Ovary (tissue), 9 donors: ENCODE results near the gene F7. TPM values are rescaled to one million over a fixed set of nuclear protein-coding genes. Genes with fewer than 3 reads are reported as not detected.

ENCODE experiments used
- DNase-seq, 5 donors: peaks; one replicate each; pipeline ENCODE4 v3.0.0-alpha.2; 2019 to 2020
- H3K27ac ChIP-seq, 2 donors: fragments of 200-600 bp; one replicate each; pipeline versions ENCODE4 v1.5.1 to v1.8.0; 2019 to 2022
- H3K27me3 ChIP-seq: fragments of 200-600 bp; one replicate; pipeline ENCODE4 v1.8.0; 2022
- H3K36me3 ChIP-seq: fragments of 200-600 bp; sonication (generic); one replicate; pipeline ENCODE4 v1.5.1; 2019
- H3K4me1 ChIP-seq: one replicate; pipeline ENCODE4 v1.8.1; 2013; ENCODE audit warnings: mild to moderate bottlenecking, moderate library complexity; ENCODE audit not compliant: insufficient read depth
- H3K4me3 ChIP-seq: fragments of 200-600 bp; sonication (generic); one replicate; pipeline ENCODE4 v1.5.1; 2017
- H3K9me3 ChIP-seq, 2 donors: fragments of 200-600 bp in 1 of 2; sonication (generic) in 1 of 2; one replicate each; pipeline versions ENCODE4 v1.5.1 to v1.8.1; 2013 to 2019; ENCODE audit warnings: mild to moderate bottlenecking in 1 of 2, moderate library complexity in 1 of 2
- CTCF ChIP-seq, 3 donors: fragments of 450-650 bp in 2 of 3; fragments of 200-600 bp in 1 of 3; IDR thresholded peaks; one replicate each; pipeline versions ENCODE4 v1.5.1 to v1.8.0; 2016 to 2022; ENCODE audit warnings: antibody characterized with exemption in 3 of 3, mild to moderate bottlenecking in 1 of 3
- EP300 ChIP-seq: sonication (generic); formaldehyde crosslinking; IDR thresholded peaks from one replicate; pipeline ENCODE4 v1.6.1; 2017; ENCODE audit warnings: antibody characterized with exemption
- POLR2A ChIP-seq: fragments of 450-650 bp; IDR thresholded peaks from one replicate; pipeline ENCODE4 v1.6.1; 2017; ENCODE audit warnings: antibody characterized with exemption, mild to moderate bottlenecking, moderate library complexity
- WGBS, 3 donors: extraction: QIAGEN DNeasy Blood & Tissue Kit in 1 of 3; methylation state at CpG; one replicate each; pipeline versions ENCODE4 v1.1.5 to v1.1.7; 2013 to 2017; 5-methylcytosine and 5-hydroxymethylcytosine counted together
- intact Hi-C, 4 donors: fragments of 100-400 bp; cut with DNase I; formaldehyde crosslinking; loops; one replicate each; pipeline versions ENCODE4 v1.11.0 to v1.15.1; 2022 to 2023
- polyA plus RNA-seq, 2 donors: library from polyadenylated mRNA; stranded (reverse); fragments of 200-250 nt in 1 of 2; fragments of 350-450 nt in 1 of 2; fragmentation: Illumina TruSeq in 1 of 2; extraction: RNeasy Lipid Tissue Mini Kit (QIAGEN cat#74804) in 1 of 2; gene quantifications; one replicate each; pipeline ENCODE4 v1.2.3, GENCODE V29; 2013 to 2014
- total RNA-seq, 7 donors: library from RNA; depleted of rRNA in 2 of 7; stranded (reverse); fragments of >200 nt in 2 of 7; fragmentation: NEBNext Ultra II Directional in 3 of 7; extraction: Animal tissue kit (Norgen Biotek cat#: 25700) in 3 of 7; gene quantifications; one replicate each; pipeline versions ENCODE4 v1.1.0 to v1.2.4, GENCODE V29; 2016 to 2023
- donor health status: DM: no; HTN: no; CAD: no; lungs with moderate emphysema.
- donor health status: DM: no; HTN: no; CAD: no.
- donor health status: Bipolar disorder and iron deficiency.
- donor health status: DM: yes; HTN: yes; CAD: no.
- donor health status: DM: no; HTN: no; CAD: no.
- donor health status: DM: yes; HTN: yes; CAD: no.

The F7 gene
- total and polyA plus RNA-seq, 9 donors = 0.11 to 2.1 (median 0.35) TPM; not detected in 2

GRCh38 chr13:113121928-113122471 is 16.4 kb downstream of the F7 start:
- Histone ChIP-seq H3K27ac (peak overlapping the region; percentile 63 to 82), H3K4me1 (peaks cover 8% of the 10 kb centered on the region), H3K36me3 (no peaks in the 10 kb centered on the region), H3K27me3 (no peaks in the 10 kb centered on the region), H3K4me3 (peak overlapping the region; percentile 25), H3K9me3 (no peaks in the 10 kb centered on the region)
- DNase-seq = peak; percentile 25 to 68 (median 44)
- TF ChIP-seq CTCF (IDR thresholded peaks at IDR 0.05) = no peak
- no peak for TF ChIP-seq POLR2A
- TF ChIP-seq EP300 = no peak
- intact Hi-C loops = no loop called here
- 45 to 50% (median 45%) methylated on average over 16 of the region's 16 CpGs for WGBS, 3 donors

DNA sequence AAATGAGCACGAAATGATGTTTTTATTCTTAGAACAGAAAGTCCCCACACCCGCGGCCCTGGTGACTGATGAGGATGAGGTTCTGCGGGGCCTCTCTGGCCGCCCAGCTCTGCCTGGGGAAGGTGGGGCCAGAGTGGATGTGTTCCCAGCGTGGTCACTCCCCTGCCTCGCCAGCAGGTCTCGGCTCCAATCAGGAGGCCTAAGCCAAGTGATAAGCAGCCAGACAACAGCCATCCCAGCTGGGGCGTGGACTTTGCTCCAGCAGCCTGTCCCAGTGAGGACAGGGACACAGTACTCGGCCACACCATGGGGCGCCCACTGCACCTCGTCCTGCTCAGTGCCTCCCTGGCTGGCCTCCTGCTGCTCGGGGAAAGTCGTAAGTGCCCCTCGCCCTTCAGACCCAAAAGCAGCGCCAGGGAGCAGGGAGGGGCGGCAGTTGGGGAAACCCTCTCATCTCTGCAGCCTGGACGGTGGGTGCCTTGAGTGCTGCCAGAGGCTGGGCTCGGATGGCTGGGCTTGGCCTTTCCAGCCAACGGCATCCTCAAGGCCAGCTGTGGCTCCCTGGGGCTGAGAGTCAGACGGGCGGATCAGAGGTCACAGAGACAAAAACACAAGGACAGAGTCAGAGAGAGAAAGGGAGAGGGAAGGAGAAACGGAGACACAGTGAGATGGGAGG is 17.1 kb downstream of the F7 start, which contains the start of gene F10:
Gene F10 (plus strand): TSS at position 250 of the 676 bp plus-strand sequence. CDS start 57 bp downstream, at position 307.
- Histone ChIP-seq H3K27ac (peak within 1 kb of the TSS; percentile 63 to 82), H3K4me1 (peaks cover 8% of the 10 kb centered on the region), H3K36me3 (no peaks in the 10 kb centered on the region), H3K4me3 (peak within 1 kb of the TSS; percentile 25), H3K27me3 (no peaks in the 10 kb centered on the region), H3K9me3 (no peaks in the 10 kb centered on the region)
- intact Hi-C loops = no loop called here
- DNase-seq = peak; percentile 72 to 84 (median 79)
- WGBS, 3 donors = 6 to 16% (median 8%) methylated on average over 16 to 23 of the region's 23 CpGs
- TF ChIP-seq POLR2A (peak; percentile 54), CTCF (IDR thresholded peaks at IDR 0.05) (peak in 1 of 3 donors; percentile 34), EP300 (no peak)

GRCh38 chr13:113123226-113124201 is 17.9 kb downstream of the F7 start:
- no peak for TF ChIP-seq CTCF (IDR thresholded peaks at IDR 0.05)
- TF ChIP-seq POLR2A = no peak
- no peak for TF ChIP-seq EP300
- H3K9me3 ChIP-seq = no peaks in the 10 kb centered on the region
- no peaks in the 10 kb centered on the region for H3K27me3 ChIP-seq
- intact Hi-C loops = no loop called here
- no peak overlapping the region for H3K4me3 ChIP-seq
- peaks cover 8% of the 10 kb centered on the region for H3K4me1 ChIP-seq
- WGBS, 3 donors = 84 to 89% (median 87%) methylated on average over 29 of the region's 29 CpGs
- DNase-seq = peak in 3 of 5 donors; percentile 16 to 43 (median 27)
- H3K36me3 ChIP-seq = no peaks in the 10 kb centered on the region
- peak overlapping the region; percentile 47 to 82 for H3K27ac ChIP-seq

DNA sequence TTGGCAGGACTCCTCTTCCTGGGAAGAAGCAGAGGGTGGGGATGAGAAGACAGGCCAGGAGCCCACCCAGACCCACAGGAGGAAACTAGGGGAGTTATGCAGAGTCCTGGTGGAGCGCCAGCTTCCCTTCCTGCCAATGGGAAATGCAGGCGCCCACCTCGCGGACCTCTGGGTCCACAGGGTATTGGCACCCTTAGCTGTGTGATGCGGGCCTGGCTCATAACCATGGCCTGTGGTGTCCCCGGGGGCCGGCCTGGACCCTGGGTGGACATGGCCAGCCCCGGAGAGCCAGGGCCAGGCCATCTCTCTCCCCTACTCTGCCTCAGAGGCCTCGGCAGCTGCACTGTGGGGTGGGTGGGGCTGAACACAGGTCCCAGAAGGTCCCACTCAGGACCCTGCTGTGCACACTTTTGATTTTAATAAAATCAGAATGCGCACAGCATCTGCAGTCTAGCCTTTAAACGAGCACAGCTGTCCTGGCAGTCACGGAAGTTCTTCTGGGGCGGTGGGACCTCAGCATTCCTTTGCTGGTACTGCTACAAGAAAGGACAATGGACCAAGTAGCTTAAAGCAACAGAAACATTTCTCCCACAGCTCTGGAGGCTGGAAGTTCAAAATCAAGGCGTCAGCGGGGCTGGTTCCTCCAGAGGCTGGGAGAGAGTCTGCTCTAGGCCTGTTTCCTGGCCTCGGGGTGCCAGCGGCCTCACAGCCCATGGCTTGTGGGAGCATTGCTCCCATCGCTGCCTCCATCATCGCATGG is 18.8 kb downstream of the F7 start:
- no peaks in the 10 kb centered on the region for H3K9me3 ChIP-seq
- intact Hi-C loops = no loop called here
- H3K4me3 ChIP-seq = no peak overlapping the region
- H3K4me1 ChIP-seq = peaks cover 8% of the 10 kb centered on the region
- H3K27me3 ChIP-seq = no peaks in the 10 kb centered on the region
- H3K27ac ChIP-seq = no peak overlapping the region
- WGBS, 3 donors = 95 to 98% (median 96%) methylated on average over 16 to 19 of the region's 19 CpGs
- DNase-seq = peak in 3 of 5 donors; percentile 16 to 38 (median 22)
- no peaks in the 10 kb centered on the region for H3K36me3 ChIP-seq
- TF ChIP-seq CTCF (IDR thresholded peaks at IDR 0.05) (no peak), POLR2A (no peak), EP300 (no peak)
